ENCODE results near the gene MMRN2.

DNA sequence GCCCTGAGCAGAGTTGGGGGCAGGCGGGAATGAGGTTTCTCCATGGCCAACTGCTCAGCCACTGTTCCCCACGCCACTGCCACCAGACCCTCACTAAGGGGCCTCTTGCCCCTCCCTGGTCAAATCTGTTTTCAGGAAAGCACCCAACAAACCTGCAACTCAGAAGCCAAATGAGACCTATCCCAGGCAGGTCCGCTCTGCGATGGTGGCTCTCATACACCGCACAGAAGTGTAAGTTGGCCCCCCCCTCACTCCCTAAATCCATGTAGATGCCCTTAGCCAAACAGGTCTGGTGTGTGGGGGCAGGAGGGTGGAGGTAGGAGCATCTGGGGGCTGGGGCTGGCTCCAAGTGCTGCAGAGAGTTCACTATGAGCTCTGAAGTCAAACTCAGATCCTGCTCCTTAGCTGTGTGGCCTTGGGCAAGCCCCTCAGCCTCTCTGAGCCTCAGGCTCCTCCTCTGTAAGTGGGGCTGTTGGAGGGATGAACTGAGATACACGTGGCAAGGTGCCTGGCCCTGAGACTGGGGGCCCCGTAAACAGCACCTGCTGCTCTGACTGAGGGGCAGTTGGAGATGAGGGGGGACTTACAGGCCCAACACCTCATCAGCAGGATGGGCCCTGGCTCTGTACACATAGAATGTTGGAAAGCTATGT, 1.1 kb downstream of the MMRN2 start:
- TF ChIP-seq, protein P1, sequence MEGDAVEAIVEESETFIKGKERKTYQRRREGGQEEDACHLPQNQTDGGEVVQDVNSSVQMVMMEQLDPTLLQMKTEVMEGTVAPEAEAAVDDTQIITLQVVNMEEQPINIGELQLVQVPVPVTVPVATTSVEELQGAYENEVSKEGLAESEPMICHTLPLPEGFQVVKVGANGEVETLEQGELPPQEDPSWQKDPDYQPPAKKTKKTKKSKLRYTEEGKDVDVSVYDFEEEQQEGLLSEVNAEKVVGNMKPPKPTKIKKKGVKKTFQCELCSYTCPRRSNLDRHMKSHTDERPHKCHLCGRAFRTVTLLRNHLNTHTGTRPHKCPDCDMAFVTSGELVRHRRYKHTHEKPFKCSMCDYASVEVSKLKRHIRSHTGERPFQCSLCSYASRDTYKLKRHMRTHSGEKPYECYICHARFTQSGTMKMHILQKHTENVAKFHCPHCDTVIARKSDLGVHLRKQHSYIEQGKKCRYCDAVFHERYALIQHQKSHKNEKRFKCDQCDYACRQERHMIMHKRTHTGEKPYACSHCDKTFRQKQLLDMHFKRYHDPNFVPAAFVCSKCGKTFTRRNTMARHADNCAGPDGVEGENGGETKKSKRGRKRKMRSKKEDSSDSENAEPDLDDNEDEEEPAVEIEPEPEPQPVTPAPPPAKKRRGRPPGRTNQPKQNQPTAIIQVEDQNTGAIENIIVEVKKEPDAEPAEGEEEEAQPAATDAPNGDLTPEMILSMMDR (conservative IDR thresholded peaks at IDR 0.05; ENCODE audit: low read length): no peak
- no peak for TF ChIP-seq EZH2phosphoT487 (IDR thresholded peaks at IDR 0.05; ENCODE audit: borderline replicate concordance, low read depth, low read length)

All from OCI-LY7 (cell line).